RWPE2 (cell line): ENCODE data around the gene TM9SF1.

Experiments
- ATAC-seq: fragments of 200-7000 bp; cut with Tn5 transposase; 3 replicates; pipeline ENCODE4 v1.9.1; 2021; ENCODE audit warnings: low read depth
- DNase-seq: peaks from one replicate; pipeline ENCODE4 v3.0.0-alpha.2; 2020; ENCODE audit warnings: low spot score
- H3K27ac ChIP-seq: fragments of 450-650 bp; 2 replicates; pipeline ENCODE4 v1.5.1; 2017; ENCODE audit warnings: mild to moderate bottlenecking; ENCODE audit not compliant: poor library complexity, severe bottlenecking
- H3K27me3 ChIP-seq: fragments of 250-450 bp; sonication (Bioruptor Pico); 2 replicates; pipeline ENCODE4 v1.5.1; 2021; ENCODE audit warnings: mild to moderate bottlenecking, moderate library complexity; ENCODE audit not compliant: insufficient read depth, poor library complexity, severe bottlenecking
- H3K36me3 ChIP-seq: fragments of 250-450 bp; sonication (Bioruptor Pico); 2 replicates; pipeline ENCODE4 v1.5.1; 2020; ENCODE audit warnings: low read depth, mild to moderate bottlenecking, moderate library complexity
- H3K4me1 ChIP-seq: fragments of 250-450 bp; sonication (Bioruptor Pico); 2 replicates; pipeline ENCODE4 v1.5.1; 2021; ENCODE audit warnings: mild to moderate bottlenecking, moderate library complexity; ENCODE audit not compliant: insufficient read depth, poor library complexity, severe bottlenecking
- H3K4me3 ChIP-seq: fragments of 250-450 bp; sonication (Bioruptor Pico); 2 replicates; pipeline ENCODE4 v1.5.1; 2021; ENCODE audit warnings: mild to moderate bottlenecking, moderate library complexity; ENCODE audit not compliant: severe bottlenecking
- H3K9me3 ChIP-seq: fragments of 250-450 bp; sonication (Bioruptor Pico); 2 replicates; pipeline ENCODE4 v1.5.1; 2021; ENCODE audit warnings: mild to moderate bottlenecking, moderate library complexity; ENCODE audit not compliant: severe bottlenecking
- CTCF ChIP-seq: fragments of 450-650 bp; IDR thresholded peaks from one replicate; pipeline ENCODE4 v1.5.1; 2017; ENCODE audit warnings: mild to moderate bottlenecking, moderate library complexity; ENCODE audit not compliant: poor library complexity, severe bottlenecking

TM9SF1 gene

GRCh38 chr14:24235804-24236688 lies 40.8 kb upstream of the TM9SF1 start:
- no peak for ATAC-seq
- peaks cover 79% of the 10 kb centered on the region for H3K36me3 ChIP-seq
- DNase-seq: no peak
- no peak for TF ChIP-seq CTCF
- no peaks in the 10 kb centered on the region for H3K9me3 ChIP-seq
- H3K4me1 ChIP-seq: peaks cover 23% of the 10 kb centered on the region
- no peak overlapping the region for H3K4me3 ChIP-seq
- H3K27ac ChIP-seq: no peak overlapping the region
- no peaks in the 10 kb centered on the region for H3K27me3 ChIP-seq

- TF ChIP-seq CTCF: no peak
- ATAC-seq (no peak), DNase-seq (no peak)
- Histone ChIP-seq H3K4me1 (peaks cover 20% of the 10 kb centered on the region), H3K36me3 (peaks cover 71% of the 10 kb centered on the region), H3K4me3 (no peak overlapping the region), H3K27ac (no peak overlapping the region), H3K9me3 (no peaks in the 10 kb centered on the region), H3K27me3 (no peaks in the 10 kb centered on the region)
Observed at GRCh38 chr14:24234095-24235005, 39.1 kb upstream of the TM9SF1 start.

- DNase-seq (no peak), ATAC-seq (no peak)
- no peaks in the 10 kb centered on the region for H3K27me3 ChIP-seq
- peaks cover 68% of the 10 kb centered on the region for H3K36me3 ChIP-seq
- no peaks in the 10 kb centered on the region for H3K9me3 ChIP-seq
- H3K4me3 ChIP-seq: peak overlapping the region; percentile 67
- H3K4me1 ChIP-seq: peaks cover 21% of the 10 kb centered on the region
- TF ChIP-seq CTCF: no peak
- peak overlapping the region; percentile 76 for H3K27ac ChIP-seq
Observed at GRCh38 chr14:24233538-24233866, 38.3 kb upstream of the TM9SF1 start.

GRCh38 chr14:24232645-24233537 lies 37.6 kb upstream of the TM9SF1 start, which contains the start of gene GMPR2:
Gene GMPR2, plus strand, starts transcription at chr14:24232929. Its CDS starts 325 bp downstream, at chr14:24233254.
- peaks cover 68% of the 10 kb centered on the region for H3K36me3 ChIP-seq
- ATAC-seq: peak; percentile 55
- no peak for DNase-seq

More at GRCh38 chr14:24232645-24233537, 37.6 kb upstream of the TM9SF1 start, which contains the start of gene GMPR2:
- Histone ChIP-seq H3K27ac (peak within 1 kb of the TSS; percentile 76), H3K4me1 (peaks cover 14% of the 10 kb centered on the region), H3K27me3 (no peaks in the 10 kb centered on the region), H3K9me3 (no peaks in the 10 kb centered on the region), H3K4me3 (peak within 1 kb of the TSS; percentile 67)
- TF ChIP-seq CTCF: no peak
